Measurements from ENCODE around the gene UQCR10.

DNA sequence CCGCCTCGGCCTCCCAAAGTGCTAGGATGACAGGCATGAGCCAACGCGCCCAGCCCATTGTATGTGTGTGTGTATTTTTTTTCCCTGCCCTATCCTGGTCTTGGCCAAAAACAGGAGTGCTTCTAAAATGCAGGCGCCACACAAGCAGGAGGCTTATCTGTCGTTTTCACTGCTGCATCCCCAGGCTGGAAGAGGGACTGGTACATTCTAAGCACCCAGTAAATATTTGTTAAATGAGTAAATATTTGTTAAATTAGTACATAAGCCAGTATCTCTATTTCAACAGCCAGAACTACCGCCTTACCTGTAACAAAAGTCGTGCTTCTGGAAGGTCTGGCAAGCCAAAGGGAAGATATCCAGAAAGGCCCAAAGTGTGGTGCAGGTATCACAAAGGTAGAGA lies 46.0 kb downstream of the UQCR10 start:
- TF ChIP-seq, protein P1, sequence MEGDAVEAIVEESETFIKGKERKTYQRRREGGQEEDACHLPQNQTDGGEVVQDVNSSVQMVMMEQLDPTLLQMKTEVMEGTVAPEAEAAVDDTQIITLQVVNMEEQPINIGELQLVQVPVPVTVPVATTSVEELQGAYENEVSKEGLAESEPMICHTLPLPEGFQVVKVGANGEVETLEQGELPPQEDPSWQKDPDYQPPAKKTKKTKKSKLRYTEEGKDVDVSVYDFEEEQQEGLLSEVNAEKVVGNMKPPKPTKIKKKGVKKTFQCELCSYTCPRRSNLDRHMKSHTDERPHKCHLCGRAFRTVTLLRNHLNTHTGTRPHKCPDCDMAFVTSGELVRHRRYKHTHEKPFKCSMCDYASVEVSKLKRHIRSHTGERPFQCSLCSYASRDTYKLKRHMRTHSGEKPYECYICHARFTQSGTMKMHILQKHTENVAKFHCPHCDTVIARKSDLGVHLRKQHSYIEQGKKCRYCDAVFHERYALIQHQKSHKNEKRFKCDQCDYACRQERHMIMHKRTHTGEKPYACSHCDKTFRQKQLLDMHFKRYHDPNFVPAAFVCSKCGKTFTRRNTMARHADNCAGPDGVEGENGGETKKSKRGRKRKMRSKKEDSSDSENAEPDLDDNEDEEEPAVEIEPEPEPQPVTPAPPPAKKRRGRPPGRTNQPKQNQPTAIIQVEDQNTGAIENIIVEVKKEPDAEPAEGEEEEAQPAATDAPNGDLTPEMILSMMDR (IDR thresholded peaks at IDR 0.05), result no peak
- no peak for TF ChIP-seq TCF7L2 (IDR thresholded peaks at IDR 0.05; ENCODE audit: low read depth, low read length)

All from Panc1 (cell line).